H1 (cell line): ENCODE results near the gene ST6GALNAC5. TPM values are rescaled to one million over a fixed set of nuclear protein-coding genes. Genes with fewer than 3 reads are reported as not detected.

Source experiments
- CTCF ChIA-PET: fragments of 300-600 bp; sonication (Branson Sonifier 250); formaldehyde crosslinking; loops from one replicate; lab custom pipeline; 2021; ENCODE audit not compliant: partially characterized antibody; lab: Charles Lee
- POLR2A ChIA-PET: fragments of 300-600 bp; sonication (Branson Sonifier 250); formaldehyde crosslinking; loops from one replicate; lab custom pipeline; 2021; ENCODE audit warnings: inconsistent platforms; ENCODE audit not compliant: partially characterized antibody; lab: Charles Lee
- DNase-seq, 2 experiments: peaks; one replicate each; pipeline versions ENCODE4 v3.0.0 to v3.0.0-alpha.2; 2010 to 2022; ENCODE audit warnings: low spot score in 2 of 2, low read depth in 1 of 2, mixed read lengths in 1 of 2
- FAIRE-seq: peaks from 2 replicates; lab custom pipeline; 2011; peaks lifted over from hg19 to GRCh38; lab: Jason Lieb, UNC
- H2AFZ ChIP-seq: 2 replicates; pipeline ENCODE4 v1.8.1; 2012; ENCODE audit warnings: low read length, inconsistent platforms
- H2AK5ac ChIP-seq: 2 replicates; pipeline ENCODE4 v1.6.1; 2013; ENCODE audit warnings: low read depth, low read length
- H2BK120ac ChIP-seq: replicated peaks from 2 replicates; pipeline ENCODE3; 2013; ENCODE audit warnings: low read depth, low read length, inconsistent platforms
- H2BK12ac ChIP-seq: 2 replicates; pipeline ENCODE4 v1.6.1; 2013; ENCODE audit warnings: low read depth, low read length
- H2BK15ac ChIP-seq: 2 replicates; pipeline ENCODE4 v1.6.1; 2013; ENCODE audit warnings: low read length
- H2BK20ac ChIP-seq: 2 replicates; pipeline ENCODE4 v1.6.1; 2013; ENCODE audit warnings: low read length
- H2BK5ac ChIP-seq: 2 replicates; pipeline ENCODE4 v1.6.1; 2013; ENCODE audit warnings: low read depth, low read length
- H3K14ac ChIP-seq: 2 replicates; pipeline ENCODE4 v1.6.1; 2013; ENCODE audit warnings: inconsistent platforms; ENCODE audit not compliant: insufficient read length
- H3K18ac ChIP-seq: 2 replicates; pipeline ENCODE4 v1.6.1; 2013; ENCODE audit warnings: low read length; ENCODE audit errors: extremely low read depth
- H3K23ac ChIP-seq: 2 replicates; pipeline ENCODE4 v1.6.1; 2013; ENCODE audit warnings: inconsistent platforms; ENCODE audit not compliant: insufficient read length
- H3K23me2 ChIP-seq: 2 replicates; pipeline ENCODE4 v1.6.1; 2013; ENCODE audit warnings: low read depth, low read length
- H3K27ac ChIP-seq: 2 replicates; pipeline ENCODE4 v1.6.1; 2011; ENCODE audit warnings: low read depth, low read length, inconsistent platforms
- H3K27me3 ChIP-seq, 4 experiments: replicated peaks in 1 of 4; 1 replicate in 1 of 4; 2 replicates in 3 of 4; pipeline versions ENCODE4 v1.6.1 to v1.8.1; 2011 to 2013; ENCODE audit warnings: low read length in 3 of 4, mild to moderate bottlenecking in 3 of 4, inconsistent platforms in 2 of 4, mixed read lengths in 2 of 4, moderate library complexity in 1 of 4; ENCODE audit not compliant: control insufficient read depth in 3 of 4, insufficient read depth in 3 of 4; ENCODE audit errors: extremely low read depth in 1 of 4
- H3K36me3 ChIP-seq, 4 experiments: 2 replicates each; pipeline versions ENCODE4 v1.6.1 to v1.8.1; 2011 to 2013; ENCODE audit warnings: mild to moderate bottlenecking in 4 of 4, low read length in 3 of 4, moderate library complexity in 2 of 4, control low read depth in 1 of 4, inconsistent platforms in 1 of 4; ENCODE audit not compliant: insufficient read depth in 4 of 4, control insufficient read depth in 2 of 4
- H3K4ac ChIP-seq: replicated peaks from 2 replicates; pipeline ENCODE3; 2013; ENCODE audit warnings: low read length, low read depth, mixed read lengths, inconsistent platforms; ENCODE audit not compliant: insufficient read length
- H3K4me1 ChIP-seq, 4 experiments: replicated peaks in 1 of 4; 1 replicate in 1 of 4; 2 replicates in 3 of 4; pipeline versions ENCODE4 v1.6.1 to v1.8.1; 2011 to 2013; ENCODE audit warnings: low read length in 3 of 4, inconsistent platforms in 2 of 4, mixed read lengths in 1 of 4; ENCODE audit not compliant: insufficient read depth in 4 of 4, control insufficient read depth in 3 of 4
- H3K4me2 ChIP-seq, 2 experiments: 2 replicates each; pipeline versions ENCODE4 v1.6.1 to v1.8.1; 2011 to 2013; ENCODE audit warnings: low read depth in 2 of 2, low read length in 2 of 2, control low read depth in 1 of 2, inconsistent platforms in 1 of 2, mild to moderate bottlenecking in 1 of 2; ENCODE audit not compliant: insufficient read depth in 1 of 2
- H3K4me3 ChIP-seq, 4 experiments: fragments of 200-600, 300-600 bp in 1 of 4; sonication (generic), shearing (Covaris generic), sonication (Bioruptor Twin) in 1 of 4; 2 replicates each; pipeline versions ENCODE4 v1.5.1 to v1.8.1; 2011 to 2016; ENCODE audit warnings: low read length in 4 of 4, low read depth in 3 of 4, control low read depth in 2 of 4, inconsistent platforms in 2 of 4, mild to moderate bottlenecking in 2 of 4, mixed read lengths in 1 of 4, moderate library complexity in 1 of 4; ENCODE audit not compliant: insufficient read depth in 2 of 4; ENCODE audit errors: extremely low read depth in 1 of 4
- H3K56ac ChIP-seq: replicated peaks from 2 replicates; pipeline ENCODE3; 2013; ENCODE audit warnings: low read depth, mild to moderate bottlenecking, mixed read lengths, low read length, inconsistent platforms; ENCODE audit not compliant: insufficient read length
- H3K79me1 ChIP-seq: 2 replicates; pipeline ENCODE4 v1.6.1; 2013; ENCODE audit warnings: low read depth, low read length, control low read depth
- H3K79me2 ChIP-seq, 2 experiments: 2 replicates each; pipeline versions ENCODE4 v1.6.1 to v1.8.1; 2012 to 2013; ENCODE audit warnings: low read length in 2 of 2, mild to moderate bottlenecking in 2 of 2, inconsistent platforms in 1 of 2; ENCODE audit not compliant: insufficient read depth in 2 of 2, control insufficient read depth in 1 of 2
- H3K9ac ChIP-seq, 4 experiments: replicated peaks in 1 of 4; 1 replicate in 1 of 4; 2 replicates in 3 of 4; pipeline versions ENCODE4 v1.6.1 to v1.8.1; 2011 to 2013; ENCODE audit warnings: low read depth in 3 of 4, low read length in 3 of 4, control low read depth in 2 of 4, mild to moderate bottlenecking in 2 of 4, moderate library complexity in 2 of 4, inconsistent platforms in 1 of 4; ENCODE audit errors: extremely low read depth in 1 of 4
- H3K9me3 ChIP-seq, 2 experiments: 2 replicates each; pipeline versions ENCODE4 v1.6.1 to v1.8.1; 2012 to 2013; ENCODE audit warnings: mild to moderate bottlenecking in 2 of 2, moderate library complexity in 2 of 2, control low read depth in 1 of 2, inconsistent platforms in 1 of 2, low read depth in 1 of 2, low read length in 1 of 2, mixed read lengths in 1 of 2; ENCODE audit not compliant: insufficient read depth in 2 of 2
- H4K20me1 ChIP-seq, 2 experiments: replicated peaks in 1 of 2; 2 replicates each; pipeline versions ENCODE3 to v1.8.1; 2011 to 2013; ENCODE audit warnings: inconsistent platforms in 2 of 2, low read length in 2 of 2, mild to moderate bottlenecking in 1 of 2; ENCODE audit not compliant: insufficient read depth in 2 of 2, control insufficient read depth in 1 of 2
- H4K5ac ChIP-seq: 2 replicates; pipeline ENCODE4 v1.6.1; 2013; ENCODE audit warnings: low read length, low read depth, mixed read lengths, inconsistent platforms; ENCODE audit not compliant: insufficient read length
- H4K8ac ChIP-seq: 2 replicates; pipeline ENCODE4 v1.8.0; 2013; ENCODE audit warnings: mild to moderate bottlenecking, moderate library complexity, low read length, inconsistent platforms; ENCODE audit not compliant: insufficient read depth; ENCODE audit errors: extremely low read depth
- H4K91ac ChIP-seq: replicated peaks from 2 replicates; pipeline ENCODE3; 2013; ENCODE audit warnings: low read length, mixed read lengths, inconsistent platforms; ENCODE audit not compliant: insufficient read length
- GABPA ChIP-seq: IDR thresholded peaks from 2 replicates; pipeline ENCODE4 v1.6.1; 2011; ENCODE audit warnings: mild to moderate bottlenecking, low read length, moderate library complexity, borderline replicate concordance; ENCODE audit not compliant: insufficient read depth
- HDAC2 ChIP-seq, 2 experiments: fragments of 300-600 bp in 1 of 2; sonication (generic) in 1 of 2; IDR thresholded peaks; 2 replicates each; pipeline ENCODE4 v1.6.1; 2011 to 2012; ENCODE audit warnings: low read depth in 2 of 2, low read length in 2 of 2, mild to moderate bottlenecking in 2 of 2, moderate library complexity in 2 of 2, borderline replicate concordance in 1 of 2, inconsistent platforms in 1 of 2
- KDM4A ChIP-seq: IDR thresholded peaks from one replicate; pipeline ENCODE4 v1.7.1; 2012; ENCODE audit warnings: low read depth, mild to moderate bottlenecking, moderate library complexity, low read length, inconsistent platforms; ENCODE audit not compliant: severe bottlenecking
- NRF1 ChIP-seq: IDR thresholded peaks from 2 replicates; pipeline ENCODE4 v1.6.1; 2011; ENCODE audit warnings: mild to moderate bottlenecking, low read depth, low read length, improper control_type of control experiment
- POU5F1 ChIP-seq: IDR thresholded peaks from 2 replicates; pipeline ENCODE4 v1.6.1; 2011; ENCODE audit warnings: low read depth, mild to moderate bottlenecking, low read length, moderate library complexity
- RAD21 ChIP-seq, 2 experiments: IDR thresholded peaks in 1 of 2; conservative IDR thresholded peaks in 1 of 2; 2 replicates each; pipeline ENCODE4 v1.6.1; 2011; ENCODE audit warnings: low read depth in 2 of 2, low read length in 2 of 2, improper control_type of control experiment in 1 of 2, inconsistent platforms in 1 of 2, mild to moderate bottlenecking in 1 of 2, moderate library complexity in 1 of 2
- RFX5 ChIP-seq: IDR thresholded peaks from 2 replicates; pipeline ENCODE4 v1.6.1; 2011; ENCODE audit warnings: low read depth, low read length, improper control_type of control experiment, borderline replicate concordance
- RNF2 ChIP-seq: fragments of 200-900, 300-1000 bp; sonication (generic); IDR thresholded peaks from 2 replicates; pipeline ENCODE4 v1.7.1; 2016; ENCODE audit warnings: borderline replicate concordance, low read depth, mild to moderate bottlenecking, antibody characterized with exemption, low read length; ENCODE audit not compliant: poor library complexity, severe bottlenecking; ENCODE audit errors: missing control alignments
- SIN3A ChIP-seq, 2 experiments: IDR thresholded peaks in 1 of 2; conservative IDR thresholded peaks in 1 of 2; 2 replicates each; pipeline ENCODE4 v1.6.1; 2011 to 2012; ENCODE audit warnings: low read length in 2 of 2, improper control_type of control experiment in 1 of 2, low read depth in 1 of 2, mild to moderate bottlenecking in 1 of 2
- TBP ChIP-seq: IDR thresholded peaks from 2 replicates; pipeline ENCODE4 v1.6.1; 2011; ENCODE audit warnings: low read depth, low read length, improper control_type of control experiment
- TCF12 ChIP-seq: IDR thresholded peaks from 2 replicates; pipeline ENCODE4 v1.6.1; 2011; ENCODE audit warnings: low read depth, mild to moderate bottlenecking, low read length
- YY1 ChIP-seq: IDR thresholded peaks from 2 replicates; pipeline ENCODE4 v1.6.1; 2011; ENCODE audit warnings: low read depth, mild to moderate bottlenecking, low read length
- ZNF274 ChIP-seq: IDR thresholded peaks from 2 replicates; pipeline ENCODE4 v1.7.0; 2012; ENCODE audit warnings: low read length, borderline replicate concordance; ENCODE audit errors: extremely low read depth
- WGBS, 2 experiments: shearing (Covaris generic) in 1 of 2; methylation state at CpG; one replicate each; pipeline versions ENCODE4 v1.1.6 to v1.1.7; 2013 to 2015; ENCODE audit warnings: low lambda C conversion rate in 2 of 2, mixed read lengths in 2 of 2, inconsistent platforms in 1 of 2, low coverage in 1 of 2, missing lambda C conversion rate in 1 of 2; ENCODE audit not compliant: insufficient replicate concordance in 2 of 2, insufficient coverage in 1 of 2, insufficient read length in 1 of 2; ENCODE audit errors: extremely low coverage in 1 of 2, missing lambda C conversion rate in 1 of 2; 5-methylcytosine and 5-hydroxymethylcytosine counted together
- polyA plus RNA-seq, 7 experiments: library from polyadenylated mRNA; depleted of rRNA in 3 of 7; stranded (reverse) in 5 of 7; unstranded in 2 of 7; fragments of >200 nt in 5 of 7; fragments of 200-250 nt in 2 of 7; gene quantifications; 1 replicate in 5 of 7; 2 replicates in 1 of 7; 4 replicates in 1 of 7; pipeline versions ENCODE4 v1.2.1 to v1.2.3, GENCODE V29; 2011 to 2013; ENCODE audit warnings: missing spikeins in 2 of 7, mixed read lengths in 2 of 7
- total RNA-seq: library from RNA; stranded (reverse); fragmentation: NEBNext Ultra II Directional; extraction: Animal tissue kit (Norgen Biotek cat#: 25700); gene quantifications from 2 replicates; pipeline ENCODE4 v1.2.1, GENCODE V29; 2021

Gene ST6GALNAC5
- total and polyA plus RNA-seq, 2 of the 8 experiments (the other 6 are each of a cell fraction or from before 2014, with no cell fraction given): 6.2 to 7.3 TPM

GRCh38 chr1:77095236-77095635, 228.0 kb downstream of the ST6GALNAC5 start:
- CTCF ChIA-PET: interaction anchor here (1.3 kb wide), 1 partner anchor 37 kb away, joined by 3 read pairs; no protein-coding TSS in a partner anchor
- TF ChIP-seq YY1 (no peak), HDAC2 (IDR thresholded peaks at IDR 0.05; ENCODE audit: borderline replicate concordance in 1 of 2, low read depth in 2 of 2, low read length in 2 of 2) (no peak), NRF1 (no peak), TCF12 (no peak), RFX5 (no peak), SIN3A (conservative IDR thresholded peaks at IDR 0.05 in 1 of 2, IDR thresholded peaks at IDR 0.05 in 1 of 2; ENCODE audit: low read depth in 1 of 2, low read length in 2 of 2) (no peak), KDM4A (no peak), RAD21 (IDR thresholded peaks at IDR 0.05 in 1 of 2, conservative IDR thresholded peaks at IDR 0.05 in 1 of 2; ENCODE audit: low read depth in 2 of 2, low read length in 2 of 2) (no peak), ZNF274 (no peak), TBP (no peak), POU5F1 (no peak), RNF2 (no peak), GABPA (no peak)

More at GRCh38 chr1:77095236-77095635, 228.0 kb downstream of the ST6GALNAC5 start:
- H3K79me2 ChIP-seq: no peaks in the 10 kb centered on the region
- no peak overlapping the region for H3K27ac ChIP-seq
- H3K9me3 ChIP-seq: no peaks in the 10 kb centered on the region
- H3K23ac ChIP-seq: no peak overlapping the region
- H3K56ac ChIP-seq: no peak overlapping the region
- H3K18ac ChIP-seq: no peak overlapping the region
- no peak overlapping the region for H2BK12ac ChIP-seq
- H3K27me3 ChIP-seq: no peaks in the 10 kb centered on the region
- DNase-seq: no peak
- H2AFZ ChIP-seq: no peak overlapping the region
- POLR2A ChIA-PET: no interaction called here
- H3K36me3 ChIP-seq: no peaks in the 10 kb centered on the region
- H4K8ac ChIP-seq: no peak overlapping the region
- no peak overlapping the region for H2AK5ac ChIP-seq
- H4K5ac ChIP-seq: no peak overlapping the region
- no peak overlapping the region for H3K4me3 ChIP-seq
- H3K79me1 ChIP-seq: no peaks in the 10 kb centered on the region
- H2BK120ac ChIP-seq: no peak overlapping the region
- H4K91ac ChIP-seq: no peak overlapping the region
- no peaks in the 10 kb centered on the region for H3K4me1 ChIP-seq
- H3K23me2 ChIP-seq: no peaks in the 10 kb centered on the region
- no peak overlapping the region for H2BK5ac ChIP-seq
- no peak overlapping the region for H3K14ac ChIP-seq
- H2BK20ac ChIP-seq: no peak overlapping the region
- WGBS, 2 experiments: 91% methylated on average over 1 of the region's 1 CpG; no CpG with 5 or more reads in 1 of the 2 experiments
- no peak overlapping the region for H3K4ac ChIP-seq
- H3K4me2 ChIP-seq: no peak overlapping the region
- no peak for FAIRE-seq
- H4K20me1 ChIP-seq: no peaks in the 10 kb centered on the region
- H3K9ac ChIP-seq: no peak overlapping the region
- no peak overlapping the region for H2BK15ac ChIP-seq
